HepG2 (cell line): ENCODE measurements around the gene MTHFD1.

Source experiments
- KAT8 ChIP-seq: IDR thresholded peaks from 2 replicates; pipeline ENCODE4 v1.6.1; 2016; ENCODE audit warnings: missing genetic modification reagents, missing compliant biosample characterization
- TBL1XR1 ChIP-seq: fragments of 150-350 bp; IDR thresholded peaks from 2 replicates; pipeline ENCODE4 v1.6.1; 2014; ENCODE audit warnings: borderline replicate concordance, low read length; ENCODE audit not compliant: partially characterized antibody
- YY1 ChIP-seq: IDR thresholded peaks from 2 replicates; pipeline ENCODE4 v1.6.1; 2011; ENCODE audit warnings: low read length, low read depth, moderate library complexity, mild to moderate bottlenecking; ENCODE audit not compliant: insufficient read depth, insufficient replicate concordance
- ZFYVE20 ChIP-seq: sonication (generic); formaldehyde crosslinking; IDR thresholded peaks from 2 replicates; pipeline ENCODE4 v1.8.0; 2023; ENCODE audit warnings: low read depth, mild to moderate bottlenecking, moderate library complexity, missing genetic modification reagents, borderline replicate concordance
- TF ChIP-seq, protein P1 (sequence below): sonication (generic); formaldehyde crosslinking; IDR thresholded peaks from 2 replicates; pipeline ENCODE4 v1.5.0; 2020; ENCODE audit warnings: mild to moderate bottlenecking, missing genetic modification reagents, moderate library complexity
- TF ChIP-seq, protein P2 (sequence below): sonication (generic); formaldehyde crosslinking; IDR thresholded peaks from 2 replicates; pipeline ENCODE4 v1.5.0; 2020; ENCODE audit warnings: mild to moderate bottlenecking, missing genetic modification reagents

DNA sequence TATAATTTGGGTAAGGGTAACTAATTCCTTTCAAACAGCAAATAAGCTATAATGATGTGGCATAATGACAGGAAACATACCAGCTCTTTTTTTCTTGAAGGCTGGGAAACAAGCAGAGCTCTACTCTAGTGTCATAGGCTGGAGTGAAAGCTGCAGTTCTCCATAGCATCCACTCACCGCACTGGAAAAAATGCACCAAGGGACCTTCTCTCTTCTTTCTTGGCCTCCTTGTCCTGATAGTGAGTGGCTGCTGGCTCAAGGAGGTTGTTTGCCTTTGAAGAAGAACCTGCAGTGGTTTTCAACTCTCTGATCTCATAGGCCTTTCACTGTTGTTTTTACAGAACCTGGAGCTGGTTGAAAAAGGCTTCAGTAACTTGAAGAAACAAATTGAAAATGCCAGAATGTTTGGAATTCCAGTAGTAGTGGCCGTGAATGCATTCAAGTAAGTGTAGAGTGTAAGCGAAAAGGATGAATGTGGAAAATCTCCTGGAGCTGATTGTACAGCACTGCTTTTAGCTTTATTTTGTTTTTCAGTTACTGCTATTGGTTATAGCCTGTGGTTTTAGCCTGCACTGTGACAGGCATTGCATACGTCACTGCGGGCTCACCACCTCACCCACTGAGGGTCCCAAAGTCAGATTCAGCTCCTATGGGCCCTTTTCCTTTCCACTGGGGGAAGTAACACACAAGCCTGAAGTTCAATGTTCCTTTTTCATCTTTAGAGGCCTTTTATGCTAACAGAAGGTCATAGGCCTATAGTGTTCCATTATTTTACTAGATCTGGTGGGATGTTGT lies 59.9 kb downstream of the MTHFD1 start:
- TF ChIP-seq, protein P1, sequence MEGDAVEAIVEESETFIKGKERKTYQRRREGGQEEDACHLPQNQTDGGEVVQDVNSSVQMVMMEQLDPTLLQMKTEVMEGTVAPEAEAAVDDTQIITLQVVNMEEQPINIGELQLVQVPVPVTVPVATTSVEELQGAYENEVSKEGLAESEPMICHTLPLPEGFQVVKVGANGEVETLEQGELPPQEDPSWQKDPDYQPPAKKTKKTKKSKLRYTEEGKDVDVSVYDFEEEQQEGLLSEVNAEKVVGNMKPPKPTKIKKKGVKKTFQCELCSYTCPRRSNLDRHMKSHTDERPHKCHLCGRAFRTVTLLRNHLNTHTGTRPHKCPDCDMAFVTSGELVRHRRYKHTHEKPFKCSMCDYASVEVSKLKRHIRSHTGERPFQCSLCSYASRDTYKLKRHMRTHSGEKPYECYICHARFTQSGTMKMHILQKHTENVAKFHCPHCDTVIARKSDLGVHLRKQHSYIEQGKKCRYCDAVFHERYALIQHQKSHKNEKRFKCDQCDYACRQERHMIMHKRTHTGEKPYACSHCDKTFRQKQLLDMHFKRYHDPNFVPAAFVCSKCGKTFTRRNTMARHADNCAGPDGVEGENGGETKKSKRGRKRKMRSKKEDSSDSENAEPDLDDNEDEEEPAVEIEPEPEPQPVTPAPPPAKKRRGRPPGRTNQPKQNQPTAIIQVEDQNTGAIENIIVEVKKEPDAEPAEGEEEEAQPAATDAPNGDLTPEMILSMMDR (CRISPR knock-in tag) = no peak
- TF ChIP-seq KAT8 (CRISPR knock-in tag) (no peak), YY1 (no peak), TBL1XR1 (no peak), ZFYVE20 (CRISPR knock-in tag) (no peak)
- TF ChIP-seq, protein P2, sequence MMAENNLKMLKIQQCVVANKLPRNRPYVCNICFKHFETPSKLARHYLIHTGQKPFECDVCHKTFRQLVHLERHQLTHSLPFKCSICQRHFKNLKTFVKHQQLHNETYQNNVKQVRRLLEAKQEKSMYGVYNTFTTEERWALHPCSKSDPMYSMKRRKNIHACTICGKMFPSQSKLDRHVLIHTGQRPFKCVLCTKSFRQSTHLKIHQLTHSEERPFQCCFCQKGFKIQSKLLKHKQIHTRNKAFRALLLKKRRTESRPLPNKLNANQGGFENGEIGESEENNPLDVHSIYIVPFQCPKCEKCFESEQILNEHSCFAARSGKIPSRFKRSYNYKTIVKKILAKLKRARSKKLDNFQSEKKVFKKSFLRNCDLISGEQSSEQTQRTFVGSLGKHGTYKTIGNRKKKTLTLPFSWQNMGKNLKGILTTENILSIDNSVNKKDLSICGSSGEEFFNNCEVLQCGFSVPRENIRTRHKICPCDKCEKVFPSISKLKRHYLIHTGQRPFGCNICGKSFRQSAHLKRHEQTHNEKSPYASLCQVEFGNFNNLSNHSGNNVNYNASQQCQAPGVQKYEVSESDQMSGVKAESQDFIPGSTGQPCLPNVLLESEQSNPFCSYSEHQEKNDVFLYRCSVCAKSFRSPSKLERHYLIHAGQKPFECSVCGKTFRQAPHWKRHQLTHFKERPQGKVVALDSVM (CRISPR knock-in tag) = no peak
